ENCODE results near the gene ZNF366. TPM values are rescaled to one million over a fixed set of nuclear protein-coding genes. Genes with fewer than 3 reads are reported as not detected.

ZNF366 gene
- total RNA-seq, 6 experiments from 2014 or later: 0.77 to 2.3 (median 1.2) TPM

GRCh38 chr5:72516916-72517315, 9.7 kb upstream of the ZNF366 start:
- ATAC-seq (no peak), DNase-seq (no peak)
- H3K4me1 ChIP-seq: no peaks in the 10 kb centered on the region
- 69% methylated on average over 2 of the region's 2 CpGs for WGBS (ENCODE audit: insufficient coverage, low coverage, low lambda C conversion rate, missing lambda C conversion rate)
- H3K27me3 ChIP-seq: no peaks in the 10 kb centered on the region
- H3K36me3 ChIP-seq: no peaks in the 10 kb centered on the region
- TF ChIP-seq CTCF (IDR thresholded peaks at IDR 0.05) (no peak), POLR2A (IDR thresholded peaks at IDR 0.05) (no peak)
- intact Hi-C loops (cut with DNase I): no loop called here
- H3K4me3 ChIP-seq: no peak overlapping the region
- no peak overlapping the region for H3K27ac ChIP-seq
- no peaks in the 10 kb centered on the region for H3K9me3 ChIP-seq

- no peaks in the 10 kb centered on the region for H3K4me1 ChIP-seq
- TF ChIP-seq POLR2A (IDR thresholded peaks at IDR 0.05): no peak
- TF ChIP-seq CTCF (IDR thresholded peaks at IDR 0.05): no peak
- DNase-seq (no peak), ATAC-seq (no peak)
- H3K36me3 ChIP-seq: no peaks in the 10 kb centered on the region
- intact Hi-C loops (cut with DNase I): no loop called here
- WGBS (ENCODE audit: insufficient coverage, low coverage, low lambda C conversion rate, missing lambda C conversion rate): 69% methylated on average over 5 of the region's 5 CpGs
- no peaks in the 10 kb centered on the region for H3K27me3 ChIP-seq
- no peaks in the 10 kb centered on the region for H3K9me3 ChIP-seq
- H3K4me3 ChIP-seq: no peak overlapping the region
- H3K27ac ChIP-seq: no peak overlapping the region
Measured at GRCh38 chr5:72515211-72515610, 8.0 kb upstream of the ZNF366 start.

- H3K36me3 ChIP-seq: no peaks in the 10 kb centered on the region
- DNase-seq (no peak), ATAC-seq (no peak)
- H3K27me3 ChIP-seq: no peaks in the 10 kb centered on the region
- no peaks in the 10 kb centered on the region for H3K9me3 ChIP-seq
- H3K27ac ChIP-seq: no peak overlapping the region
- H3K4me1 ChIP-seq: no peaks in the 10 kb centered on the region
- H3K4me3 ChIP-seq: no peak overlapping the region
- intact Hi-C loops (cut with DNase I): no loop called here
- no peak for TF ChIP-seq POLR2A (IDR thresholded peaks at IDR 0.05)
Measured at GRCh38 chr5:72512593-72512860, 5.3 kb upstream of the ZNF366 start.

- Histone ChIP-seq H3K9me3 (no peaks in the 10 kb centered on the region), H3K27me3 (no peaks in the 10 kb centered on the region), H3K4me1 (no peaks in the 10 kb centered on the region), H3K4me3 (no peak overlapping the region), H3K36me3 (no peaks in the 10 kb centered on the region), H3K27ac (no peak overlapping the region)
- intact Hi-C loops (cut with DNase I): no loop called here
- no peak for DNase-seq
- no peak for TF ChIP-seq POLR2A (IDR thresholded peaks at IDR 0.05)
- no peak for TF ChIP-seq CTCF (IDR thresholded peaks at IDR 0.05)
- 55% methylated on average over 6 of the region's 6 CpGs for WGBS (ENCODE audit: insufficient coverage, low coverage, low lambda C conversion rate, missing lambda C conversion rate)
- ATAC-seq: no peak
Measured at GRCh38 chr5:72511774-72512592, 4.8 kb upstream of the ZNF366 start.

- Histone ChIP-seq H3K4me1 (no peaks in the 10 kb centered on the region), H3K9me3 (no peaks in the 10 kb centered on the region), H3K36me3 (no peaks in the 10 kb centered on the region), H3K27me3 (no peaks in the 10 kb centered on the region), H3K4me3 (no peak overlapping the region), H3K27ac (no peak overlapping the region)
- no peak for TF ChIP-seq CTCF (IDR thresholded peaks at IDR 0.05)
- TF ChIP-seq POLR2A (IDR thresholded peaks at IDR 0.05): no peak
- ATAC-seq (no peak), DNase-seq (no peak)
- 40% methylated on average over 3 of the region's 3 CpGs for WGBS (ENCODE audit: insufficient coverage, low coverage, low lambda C conversion rate, missing lambda C conversion rate)
- intact Hi-C loops (cut with DNase I): no loop called here
Measured at GRCh38 chr5:72511366-72511765, 4.2 kb upstream of the ZNF366 start.

Data from right lobe of liver (tissue), 6 donors.